Measurements from ENCODE around the gene BEND6. TPM values are rescaled to one million over a fixed set of nuclear protein-coding genes. Genes with fewer than 3 reads are reported as not detected.

The BEND6 gene
- total and polyA plus RNA-seq, 2 of the 8 experiments (the other 6 are each of a cell fraction or from before 2014, with no cell fraction given) = 0.71 to 2.1 TPM

DNA sequence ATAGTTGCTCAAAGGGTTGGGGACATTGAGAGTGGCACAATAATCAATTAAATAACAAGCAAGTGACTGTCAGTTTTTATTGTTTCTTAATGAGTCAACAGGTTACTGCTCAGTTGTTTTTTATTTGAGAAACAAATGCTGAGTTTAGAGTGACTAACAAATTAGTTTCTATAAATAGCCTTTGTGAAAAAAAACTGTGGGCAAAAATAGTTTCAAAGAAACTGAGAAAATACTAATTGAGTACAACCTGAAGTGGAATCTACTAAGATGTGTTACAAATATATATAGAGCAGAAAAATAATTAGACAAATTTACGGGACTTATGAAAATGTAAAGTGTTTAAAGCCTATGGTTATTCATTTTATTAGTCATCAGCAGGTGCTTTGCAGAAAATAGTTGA is 22.3 kb downstream of the BEND6 start:
- Histone ChIP-seq H3K23me2 (ENCODE audit: low read depth, low read length) (no peaks in the 10 kb centered on the region), H2BK15ac (ENCODE audit: low read length) (no peak overlapping the region), H2BK120ac (replicated peaks; ENCODE audit: low read depth, low read length) (no peak overlapping the region), H4K5ac (ENCODE audit: insufficient read length, low read depth, low read length) (no peak overlapping the region), H3K23ac (ENCODE audit: insufficient read length) (no peak overlapping the region), H3K4ac (replicated peaks; ENCODE audit: insufficient read length, low read depth, low read length) (no peak overlapping the region), H3K27me3 (replicated peaks in 1 of 4; ENCODE audit: control insufficient read depth in 3 of 4, extremely low read depth in 1 of 4, insufficient read depth in 3 of 4, low read length in 3 of 4) (no peaks in the 10 kb centered on the region), H3K79me2 (ENCODE audit: control insufficient read depth in 1 of 2, insufficient read depth in 2 of 2, low read length in 2 of 2) (no peaks in the 10 kb centered on the region), H2BK5ac (ENCODE audit: low read depth, low read length) (no peak overlapping the region), H3K56ac (replicated peaks; ENCODE audit: insufficient read length, low read depth, low read length) (no peak overlapping the region), H2BK20ac (ENCODE audit: low read length) (no peak overlapping the region), H3K4me1 (replicated peaks in 1 of 4; ENCODE audit: control insufficient read depth in 3 of 4, insufficient read depth in 4 of 4, low read length in 3 of 4) (no peaks in the 10 kb centered on the region), H2AFZ (ENCODE audit: low read length) (no peak overlapping the region), H3K14ac (ENCODE audit: insufficient read length) (no peak overlapping the region), H2AK5ac (ENCODE audit: low read depth, low read length) (no peak overlapping the region), H3K27ac (ENCODE audit: low read depth, low read length) (no peak overlapping the region), H4K91ac (replicated peaks; ENCODE audit: insufficient read length, low read length) (no peak overlapping the region), H3K9ac (replicated peaks in 1 of 4; ENCODE audit: extremely low read depth in 1 of 4, low read depth in 3 of 4, low read length in 3 of 4) (no peak overlapping the region), H3K18ac (ENCODE audit: extremely low read depth, low read length) (no peak overlapping the region), H3K4me2 (ENCODE audit: insufficient read depth in 1 of 2, low read depth in 2 of 2, low read length in 2 of 2) (no peak overlapping the region), H3K4me3 (ENCODE audit: extremely low read depth in 1 of 4, insufficient read depth in 2 of 4, low read depth in 3 of 4, low read length in 4 of 4) (no peak overlapping the region), H3K36me3 (ENCODE audit: control insufficient read depth in 2 of 4, insufficient read depth in 4 of 4, low read length in 3 of 4) (no peaks in the 10 kb centered on the region), H3K9me3 (ENCODE audit: insufficient read depth in 2 of 2, low read depth in 1 of 2, low read length in 1 of 2) (peaks cover 8 to 12% of the 10 kb centered on the region in 2 experiments), H4K8ac (ENCODE audit: extremely low read depth, insufficient read depth, low read length) (no peak overlapping the region), H2BK12ac (ENCODE audit: low read depth, low read length) (no peak overlapping the region), H3K79me1 (ENCODE audit: low read depth, low read length) (no peaks in the 10 kb centered on the region), H4K20me1 (replicated peaks in 1 of 2; ENCODE audit: control insufficient read depth in 1 of 2, insufficient read depth in 2 of 2, low read length in 2 of 2) (no peaks in the 10 kb centered on the region)
- DNase-seq (ENCODE audit: low read depth in 1 of 2, low spot score in 2 of 2) (no peak), FAIRE-seq (no peak)
- no peak for TF ChIP-seq RXRA (IDR thresholded peaks at IDR 0.05; ENCODE audit: insufficient read depth, low read depth, low read length)
- no peak for TF ChIP-seq FOSL1 (IDR thresholded peaks at IDR 0.05; ENCODE audit: insufficient read depth, low read depth, low read length)
- no peak for TF ChIP-seq E2F6 (IDR thresholded peaks at IDR 0.05)
- ChIA-PET CTCF (ENCODE audit: partially characterized antibody) (no interaction called here), POLR2A (ENCODE audit: partially characterized antibody) (interaction anchor here (1.2 kb wide), 1 partner anchor 22 kb away, joined by 3 read pairs; the partner anchor contains the start of gene BEND6)
- 88% methylated on average over 1 of the region's 1 CpG; no CpG with 5 or more reads in 1 of the 2 experiments for WGBS, 2 experiments (ENCODE audit: extremely low coverage in 1 of 2, insufficient coverage in 1 of 2, insufficient read length in 1 of 2, insufficient replicate concordance in 2 of 2, low coverage in 1 of 2, low lambda C conversion rate in 2 of 2, missing lambda C conversion rate in 1 of 2)
